GM13977 (cell line): ENCODE results near the gene SPINK2.

Experiments used
- DNase-seq: peaks from one replicate; pipeline ENCODE4 v3.0.0; 2012; ENCODE audit warnings: low spot score
- CTCF ChIP-seq: IDR thresholded peaks from 2 replicates; pipeline ENCODE4 v1.5.1; 2012; ENCODE audit warnings: mild to moderate bottlenecking, control low read depth; ENCODE audit not compliant: insufficient read depth; ENCODE audit errors: extremely low read depth, missing control alignments
- in situ Hi-C: fragments of 300-500 bp; cut with MboI; formaldehyde crosslinking; loops from one replicate; pipeline ENCODE4 v1.12.0; 2022; ENCODE audit warnings: low sequenced_read_pairs, low pct_unique_long_range_greater_than_20kb, mixed read lengths, inconsistent platforms; ENCODE audit not compliant: unreplicated experiment

SPINK2 gene

GRCh38 chr4:56821381-56822243 is at the start of gene SPINK2:
SPINK2 (minus strand) TSS chr4:56821701; CDS start chr4:56821662, 39 bp downstream.
- in situ Hi-C loops = no loop called here
- peak; percentile 22 for TF ChIP-seq CTCF
- peak; percentile 50 for DNase-seq

GRCh38 chr4:56870946-56871345 is 49.4 kb upstream of the SPINK2 start:
- in situ Hi-C loops = no loop called here
- TF ChIP-seq CTCF = no peak
- no peak for DNase-seq

GRCh38 chr4:56863441-56864139 is 42.1 kb upstream of the SPINK2 start:
- in situ Hi-C loops = no loop called here
- DNase-seq = no peak
- TF ChIP-seq CTCF = no peak

- DNase-seq = no peak
- in situ Hi-C loops = no loop called here
- no peak for TF ChIP-seq CTCF
These were observed 39.9 kb upstream of the SPINK2 start for GRCh38 chr4:56861360-56861759.

- no peak for TF ChIP-seq CTCF
- DNase-seq = no peak
- in situ Hi-C loops = no loop called here
These were observed 39.3 kb upstream of the SPINK2 start for GRCh38 chr4:56860781-56861180.

GRCh38 chr4:56859841-56860240 is 38.3 kb upstream of the SPINK2 start:
- no peak for DNase-seq
- in situ Hi-C loops = no loop called here
- no peak for TF ChIP-seq CTCF
